A673 (cell line): ENCODE results near the gene OR2A25.

Experiments used
- EZH2 ChIP-seq: fragments of 200-600 bp; sonication (generic); IDR thresholded peaks from 2 replicates; pipeline ENCODE4 v1.6.1; 2017; ENCODE audit warnings: borderline replicate concordance, low read depth, mild to moderate bottlenecking, mixed read lengths, antibody characterized with exemption, low read length; ENCODE audit not compliant: poor library complexity, severe bottlenecking
- TF ChIP-seq, protein P1 (sequence below): fragments of 300-800, 200-600 bp; sonication (generic); conservative IDR thresholded peaks from 2 replicates; pipeline ENCODE4 v1.5.1; 2017; ENCODE audit warnings: low read depth, mild to moderate bottlenecking, antibody characterized with exemption, low read length, moderate library complexity, mixed read lengths

DNA sequence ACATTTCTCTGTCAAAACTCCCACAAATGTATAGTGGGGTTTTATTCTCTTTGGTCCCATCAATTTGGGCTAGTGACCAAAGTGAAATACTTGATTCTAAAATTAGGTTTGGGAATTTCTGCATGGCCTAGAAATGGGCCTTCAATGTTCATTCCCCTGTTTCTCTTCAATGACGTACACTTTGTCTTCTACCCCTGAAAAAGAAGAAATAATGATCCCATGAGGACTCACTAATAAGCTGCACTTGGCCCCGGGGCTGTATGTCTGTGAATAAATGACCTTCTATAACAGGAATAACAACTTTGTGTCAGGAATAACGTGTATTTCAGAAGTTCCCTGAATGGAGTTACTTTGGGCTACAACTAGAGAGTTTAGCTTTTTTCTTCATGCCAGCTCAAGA is 49.3 kb upstream of the OR2A25 start:
- TF ChIP-seq, protein P1, sequence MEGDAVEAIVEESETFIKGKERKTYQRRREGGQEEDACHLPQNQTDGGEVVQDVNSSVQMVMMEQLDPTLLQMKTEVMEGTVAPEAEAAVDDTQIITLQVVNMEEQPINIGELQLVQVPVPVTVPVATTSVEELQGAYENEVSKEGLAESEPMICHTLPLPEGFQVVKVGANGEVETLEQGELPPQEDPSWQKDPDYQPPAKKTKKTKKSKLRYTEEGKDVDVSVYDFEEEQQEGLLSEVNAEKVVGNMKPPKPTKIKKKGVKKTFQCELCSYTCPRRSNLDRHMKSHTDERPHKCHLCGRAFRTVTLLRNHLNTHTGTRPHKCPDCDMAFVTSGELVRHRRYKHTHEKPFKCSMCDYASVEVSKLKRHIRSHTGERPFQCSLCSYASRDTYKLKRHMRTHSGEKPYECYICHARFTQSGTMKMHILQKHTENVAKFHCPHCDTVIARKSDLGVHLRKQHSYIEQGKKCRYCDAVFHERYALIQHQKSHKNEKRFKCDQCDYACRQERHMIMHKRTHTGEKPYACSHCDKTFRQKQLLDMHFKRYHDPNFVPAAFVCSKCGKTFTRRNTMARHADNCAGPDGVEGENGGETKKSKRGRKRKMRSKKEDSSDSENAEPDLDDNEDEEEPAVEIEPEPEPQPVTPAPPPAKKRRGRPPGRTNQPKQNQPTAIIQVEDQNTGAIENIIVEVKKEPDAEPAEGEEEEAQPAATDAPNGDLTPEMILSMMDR = no peak
- no peak for TF ChIP-seq EZH2
